Measurements from ENCODE around the gene HACD1. TPM values are rescaled to one million over a fixed set of nuclear protein-coding genes. Genes with fewer than 3 reads are reported as not detected.

Gene HACD1
- total and polyA plus RNA-seq, 2 of the 4 experiments (the other 2 are of a cell fraction) = 10.0 to 24.9 TPM

DNA sequence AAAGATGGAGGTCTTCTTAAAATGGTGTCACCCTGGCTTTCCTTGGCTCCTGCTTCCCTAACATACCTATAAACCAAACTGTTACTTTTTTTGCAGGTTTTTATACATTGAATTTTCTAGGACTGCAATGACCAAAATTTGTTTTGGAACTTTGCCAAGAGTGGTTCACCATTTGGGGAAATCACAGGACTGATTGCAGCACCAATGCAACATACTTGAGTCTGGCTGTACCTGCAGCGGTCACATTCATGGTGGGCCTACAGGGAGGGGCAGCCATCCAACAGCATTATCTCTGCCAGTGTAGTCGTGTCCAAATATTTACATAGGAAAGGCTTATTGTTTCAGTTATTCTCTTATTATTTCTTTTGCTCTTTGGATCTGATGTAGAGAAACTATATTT lies 69.0 kb downstream of the HACD1 start:
- DNase-seq (no peak), ATAC-seq (ENCODE audit: low read depth) (no peak)
- TF ChIP-seq BHLHE40 (IDR thresholded peaks at IDR 0.05; ENCODE audit: low read depth, low read length) (no peak), CHD1 (IDR thresholded peaks at IDR 0.05; ENCODE audit: low read depth, low read length) (no peak), RFX5 (IDR thresholded peaks at IDR 0.05; ENCODE audit: low read depth, low read length) (no peak), FOS (IDR thresholded peaks at IDR 0.05; ENCODE audit: low read depth, low read length) (no peak), RAD21 (IDR thresholded peaks at IDR 0.05; ENCODE audit: low read length) (no peak), MXI1 (IDR thresholded peaks at IDR 0.05; ENCODE audit: borderline replicate concordance, low read depth, low read length) (no peak), MAZ (IDR thresholded peaks at IDR 0.05; ENCODE audit: borderline replicate concordance, low read depth, low read length) (no peak), CEBPB (IDR thresholded peaks at IDR 0.05; ENCODE audit: low read depth, low read length) (no peak), SMC3 (IDR thresholded peaks at IDR 0.05; ENCODE audit: low read depth, low read length) (no peak), MAFK (IDR thresholded peaks at IDR 0.05; ENCODE audit: low read depth, low read length) (no peak), RCOR1 (IDR thresholded peaks at IDR 0.05; ENCODE audit: insufficient replicate concordance, low read length) (no peak), POLR2A (IDR thresholded peaks at IDR 0.05; ENCODE audit: low read depth, low read length) (no peak), USF2 (IDR thresholded peaks at IDR 0.05; ENCODE audit: low read depth, low read length) (no peak)
- TF ChIP-seq, protein P1, sequence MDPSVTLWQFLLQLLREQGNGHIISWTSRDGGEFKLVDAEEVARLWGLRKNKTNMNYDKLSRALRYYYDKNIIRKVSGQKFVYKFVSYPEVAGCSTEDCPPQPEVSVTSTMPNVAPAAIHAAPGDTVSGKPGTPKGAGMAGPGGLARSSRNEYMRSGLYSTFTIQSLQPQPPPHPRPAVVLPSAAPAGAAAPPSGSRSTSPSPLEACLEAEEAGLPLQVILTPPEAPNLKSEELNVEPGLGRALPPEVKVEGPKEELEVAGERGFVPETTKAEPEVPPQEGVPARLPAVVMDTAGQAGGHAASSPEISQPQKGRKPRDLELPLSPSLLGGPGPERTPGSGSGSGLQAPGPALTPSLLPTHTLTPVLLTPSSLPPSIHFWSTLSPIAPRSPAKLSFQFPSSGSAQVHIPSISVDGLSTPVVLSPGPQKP (IDR thresholded peaks at IDR 0.05; ENCODE audit: borderline replicate concordance, low read depth, low read length) = no peak
- TF ChIP-seq, protein P2, sequence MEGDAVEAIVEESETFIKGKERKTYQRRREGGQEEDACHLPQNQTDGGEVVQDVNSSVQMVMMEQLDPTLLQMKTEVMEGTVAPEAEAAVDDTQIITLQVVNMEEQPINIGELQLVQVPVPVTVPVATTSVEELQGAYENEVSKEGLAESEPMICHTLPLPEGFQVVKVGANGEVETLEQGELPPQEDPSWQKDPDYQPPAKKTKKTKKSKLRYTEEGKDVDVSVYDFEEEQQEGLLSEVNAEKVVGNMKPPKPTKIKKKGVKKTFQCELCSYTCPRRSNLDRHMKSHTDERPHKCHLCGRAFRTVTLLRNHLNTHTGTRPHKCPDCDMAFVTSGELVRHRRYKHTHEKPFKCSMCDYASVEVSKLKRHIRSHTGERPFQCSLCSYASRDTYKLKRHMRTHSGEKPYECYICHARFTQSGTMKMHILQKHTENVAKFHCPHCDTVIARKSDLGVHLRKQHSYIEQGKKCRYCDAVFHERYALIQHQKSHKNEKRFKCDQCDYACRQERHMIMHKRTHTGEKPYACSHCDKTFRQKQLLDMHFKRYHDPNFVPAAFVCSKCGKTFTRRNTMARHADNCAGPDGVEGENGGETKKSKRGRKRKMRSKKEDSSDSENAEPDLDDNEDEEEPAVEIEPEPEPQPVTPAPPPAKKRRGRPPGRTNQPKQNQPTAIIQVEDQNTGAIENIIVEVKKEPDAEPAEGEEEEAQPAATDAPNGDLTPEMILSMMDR (conservative IDR thresholded peaks at IDR 0.05; ENCODE audit: low read depth, low read length) = no peak
- ChIA-PET CTCF (no interaction called here), POLR2A (ENCODE audit: unreplicated experiment) (no interaction called here)
- no peak overlapping the region for H3K27ac ChIP-seq (ENCODE audit: insufficient read depth, low read length)
- no peaks in the 10 kb centered on the region for H3K9me1 ChIP-seq (ENCODE audit: insufficient read depth, low read length)
- WGBS, 2 experiments (ENCODE audit: extremely low coverage in 2 of 2, insufficient read length in 1 of 2) = no CpG with 5 or more reads among the region's 2 CpGs
- H2BK20ac ChIP-seq (ENCODE audit: low read depth, low read length) = no peak overlapping the region
- no peak overlapping the region for H3K23ac ChIP-seq (ENCODE audit: low read depth, low read length)
- no peaks in the 10 kb centered on the region for H3K9me3 ChIP-seq (ENCODE audit: control insufficient read depth, insufficient read depth, low read length)
- no peak overlapping the region for H2BK15ac ChIP-seq (ENCODE audit: low read depth, low read length)
- H2AK5ac ChIP-seq (ENCODE audit: low read depth, low read length) = no peak overlapping the region
- H2BK5ac ChIP-seq (ENCODE audit: low read depth, low read length, poor library complexity, severe bottlenecking) = no peak overlapping the region
- H3K9ac ChIP-seq (ENCODE audit: low read depth, low read length) = no peak overlapping the region
- H4K91ac ChIP-seq (ENCODE audit: insufficient read depth, low read depth, low read length) = no peak overlapping the region
- no peak overlapping the region for H3K4ac ChIP-seq (ENCODE audit: low read depth, low read length)
- peaks cover 2% of the 10 kb centered on the region; the same call in 1 of the 2 replicates for H3K27me3 ChIP-seq (ENCODE audit: control insufficient read depth, insufficient read depth, low read length)
- H2AK9ac ChIP-seq (replicated peaks; ENCODE audit: low read depth, low read length, poor library complexity) = no peak overlapping the region
- H3K4me3 ChIP-seq (ENCODE audit: insufficient read depth, low read depth, low read length) = no peak overlapping the region
- H3K14ac ChIP-seq (replicated peaks; ENCODE audit: low read depth, low read length) = no peak overlapping the region
- H3K36me3 ChIP-seq (ENCODE audit: control insufficient read depth, insufficient read depth, low read length) = no peaks in the 10 kb centered on the region
- H3K18ac ChIP-seq (ENCODE audit: low read depth, low read length) = no peak overlapping the region
- no peaks in the 10 kb centered on the region for H3K4me1 ChIP-seq (ENCODE audit: control insufficient read depth, insufficient read depth, low read length)
- H4K8ac ChIP-seq (ENCODE audit: low read depth in 2 of 2, low read length in 2 of 2) = no peak overlapping the region
- in situ Hi-C loops (cut with MboI; ENCODE audit: low sequenced_read_pairs) (no loop called here), dilution Hi-C loops (cut with HindIII; ENCODE audit: low sequenced_read_pairs, unreplicated experiment) (no loop called here), intact Hi-C loops (cut with micrococcal nuclease) (no loop called here)
- no peak overlapping the region for H2BK120ac ChIP-seq (ENCODE audit: low read depth, low read length)
- H2AFZ ChIP-seq (replicated peaks; ENCODE audit: low read length, poor library complexity) = no peak overlapping the region
- BruUV-seq (replicated peaks) = no TSS peak
- H4K5ac ChIP-seq (ENCODE audit: low read depth, low read length) = no peak overlapping the region
- no peaks in the 10 kb centered on the region for H3K79me1 ChIP-seq (ENCODE audit: low read depth in 1 of 2, low read length in 2 of 2)
- H3K4me2 ChIP-seq (ENCODE audit: low read depth, low read length) = no peak overlapping the region
- peaks cover 4% of the 10 kb centered on the region for H4K20me1 ChIP-seq (ENCODE audit: insufficient read depth, low read length)
- H3K56ac ChIP-seq (ENCODE audit: extremely low read depth, insufficient read depth, low read length) = no peak overlapping the region

All from IMR-90 (cell line).